Measurements from ENCODE around the gene TBCD.

Gene TBCD

GRCh38 chr17:82807101-82807500 is 55.2 kb downstream of the TBCD start:
- Histone ChIP-seq H3K4me3 (ENCODE audit: low read depth, low read length) (no peak overlapping the region), H3K27ac (no peak overlapping the region), H3K27me3 (replicated peaks) (no peaks in the 10 kb centered on the region), H3K36me3 (replicated peaks) (no peaks in the 10 kb centered on the region)
- in situ Hi-C loops (cut with HindIII; ENCODE audit: low pct_ligation_motif_present, low sequenced_read_pairs) = no loop called here
- TF ChIP-seq CTCF (IDR thresholded peaks at IDR 0.05; ENCODE audit: low read depth, low read length, missing control alignments) = no peak
- no peak for DNase-seq

GRCh38 chr17:82807562-82807961 is 55.7 kb downstream of the TBCD start:
- H3K36me3 ChIP-seq (replicated peaks) = no peaks in the 10 kb centered on the region

GRCh38 chr17:82808006-82808405 is 56.1 kb downstream of the TBCD start:
- Histone ChIP-seq H3K4me3 (ENCODE audit: low read depth, low read length) (no peak overlapping the region), H3K36me3 (replicated peaks) (no peaks in the 10 kb centered on the region), H3K27me3 (replicated peaks) (no peaks in the 10 kb centered on the region), H3K27ac (no peak overlapping the region)
- in situ Hi-C loops (cut with HindIII; ENCODE audit: low pct_ligation_motif_present, low sequenced_read_pairs) = no loop called here
- no peak for TF ChIP-seq CTCF (IDR thresholded peaks at IDR 0.05; ENCODE audit: low read depth, low read length, missing control alignments)
- DNase-seq = no peak

More at GRCh38 chr17:82807562-82807961, 55.7 kb downstream of the TBCD start:
- no peak for TF ChIP-seq CTCF (IDR thresholded peaks at IDR 0.05; ENCODE audit: low read depth, low read length, missing control alignments)
- Histone ChIP-seq H3K27me3 (replicated peaks) (no peaks in the 10 kb centered on the region), H3K27ac (no peak overlapping the region), H3K4me3 (ENCODE audit: low read depth, low read length) (no peak overlapping the region)
- no peak for DNase-seq
- in situ Hi-C loops (cut with HindIII; ENCODE audit: low pct_ligation_motif_present, low sequenced_read_pairs) = no loop called here

GRCh38 chr17:82808921-82809905 is 57.3 kb downstream of the TBCD start:
- Histone ChIP-seq H3K36me3 (replicated peaks) (no peaks in the 10 kb centered on the region), H3K27ac (no peak overlapping the region), H3K4me3 (ENCODE audit: low read depth, low read length) (no peak overlapping the region), H3K27me3 (replicated peaks) (no peaks in the 10 kb centered on the region)
- TF ChIP-seq CTCF (IDR thresholded peaks at IDR 0.05; ENCODE audit: low read depth, low read length, missing control alignments) = no peak
- in situ Hi-C loops (cut with HindIII; ENCODE audit: low pct_ligation_motif_present, low sequenced_read_pairs) = no loop called here
- peak; percentile 20 for DNase-seq

GRCh38 chr17:82810644-82811430 is 59.0 kb downstream of the TBCD start:
- in situ Hi-C loops (cut with HindIII; ENCODE audit: low pct_ligation_motif_present, low sequenced_read_pairs) = no loop called here
- no peaks in the 10 kb centered on the region for H3K36me3 ChIP-seq (replicated peaks)
- DNase-seq = no peak

More at GRCh38 chr17:82810644-82811430, 59.0 kb downstream of the TBCD start:
- H3K27ac ChIP-seq = no peak overlapping the region
- H3K4me3 ChIP-seq (ENCODE audit: low read depth, low read length) = no peak overlapping the region
- no peak for TF ChIP-seq CTCF (IDR thresholded peaks at IDR 0.05; ENCODE audit: low read depth, low read length, missing control alignments)
- H3K27me3 ChIP-seq (replicated peaks) = no peaks in the 10 kb centered on the region
